ENCODE measurements around the gene SLAMF9.

GRCh38 chr1:159922511-159923202 lies 31.4 kb downstream of the SLAMF9 start:
- no peak for TF ChIP-seq CTCF (IDR thresholded peaks at IDR 0.05 in 2 of 3, conservative IDR thresholded peaks at IDR 0.05 in 1 of 3; ENCODE audit: borderline replicate concordance in 1 of 3, insufficient read depth in 1 of 3, low read depth in 2 of 3, low read length in 2 of 3)
- TF ChIP-seq, protein P1, sequence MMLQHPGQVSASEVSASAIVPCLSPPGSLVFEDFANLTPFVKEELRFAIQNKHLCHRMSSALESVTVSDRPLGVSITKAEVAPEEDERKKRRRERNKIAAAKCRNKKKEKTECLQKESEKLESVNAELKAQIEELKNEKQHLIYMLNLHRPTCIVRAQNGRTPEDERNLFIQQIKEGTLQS (IDR thresholded peaks at IDR 0.05), result no peak
- no peak for TF ChIP-seq YY1 (IDR thresholded peaks at IDR 0.05; ENCODE audit: extremely low read depth, insufficient replicate concordance, low read depth, low read length)
- no peak for TF ChIP-seq SIN3A (IDR thresholded peaks at IDR 0.05; ENCODE audit: low read depth)
- no peak for TF ChIP-seq CEBPB (IDR thresholded peaks at IDR 0.05; ENCODE audit: low read depth)
- TF ChIP-seq POLR2A (IDR thresholded peaks at IDR 0.05; ENCODE audit: borderline replicate concordance, extremely low read depth, insufficient read depth, insufficient read length), result no peak
- TF ChIP-seq RAD21 (IDR thresholded peaks at IDR 0.05; ENCODE audit: low read depth), result no peak
- TF ChIP-seq, protein P2, sequence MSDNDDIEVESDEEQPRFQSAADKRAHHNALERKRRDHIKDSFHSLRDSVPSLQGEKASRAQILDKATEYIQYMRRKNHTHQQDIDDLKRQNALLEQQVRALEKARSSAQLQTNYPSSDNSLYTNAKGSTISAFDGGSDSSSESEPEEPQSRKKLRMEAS (IDR thresholded peaks at IDR 0.05), result no peak
- TF ChIP-seq POLR2AphosphoS5 (IDR thresholded peaks at IDR 0.05; ENCODE audit: low read depth, low read length), result no peak
- TF ChIP-seq, protein P3, sequence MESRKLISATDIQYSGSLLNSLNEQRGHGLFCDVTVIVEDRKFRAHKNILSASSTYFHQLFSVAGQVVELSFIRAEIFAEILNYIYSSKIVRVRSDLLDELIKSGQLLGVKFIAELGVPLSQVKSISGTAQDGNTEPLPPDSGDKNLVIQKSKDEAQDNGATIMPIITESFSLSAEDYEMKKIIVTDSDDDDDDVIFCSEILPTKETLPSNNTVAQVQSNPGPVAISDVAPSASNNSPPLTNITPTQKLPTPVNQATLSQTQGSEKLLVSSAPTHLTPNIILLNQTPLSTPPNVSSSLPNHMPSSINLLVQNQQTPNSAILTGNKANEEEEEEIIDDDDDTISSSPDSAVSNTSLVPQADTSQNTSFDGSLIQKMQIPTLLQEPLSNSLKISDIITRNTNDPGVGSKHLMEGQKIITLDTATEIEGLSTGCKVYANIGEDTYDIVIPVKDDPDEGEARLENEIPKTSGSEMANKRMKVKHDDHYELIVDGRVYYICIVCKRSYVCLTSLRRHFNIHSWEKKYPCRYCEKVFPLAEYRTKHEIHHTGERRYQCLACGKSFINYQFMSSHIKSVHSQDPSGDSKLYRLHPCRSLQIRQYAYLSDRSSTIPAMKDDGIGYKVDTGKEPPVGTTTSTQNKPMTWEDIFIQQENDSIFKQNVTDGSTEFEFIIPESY (IDR thresholded peaks at IDR 0.05; ENCODE audit: extremely low read depth, insufficient replicate concordance, low read length), result no peak
- no peak for TF ChIP-seq EZH2 (IDR thresholded peaks at IDR 0.05)
